ENCODE measurements around the gene TMEM238L.

TMEM238L gene

GRCh38 chr17:10757647-10758046 lies 46.3 kb downstream of the TMEM238L start:
- Histone ChIP-seq H3K4me1 (ENCODE audit: insufficient read depth, low read length, severe bottlenecking) (no peaks in the 10 kb centered on the region), H3K27me3 (ENCODE audit: insufficient read depth, low read length) (0 out of 2 replicates have a peak, but pooled peaks cover 3% of the 10 kb centered on the region), H3K4me3 (ENCODE audit: low read depth, low read length, poor library complexity, severe bottlenecking) (no peak overlapping the region), H3K79me2 (ENCODE audit: insufficient read depth, low read length) (no peaks in the 10 kb centered on the region), H3K4me2 (ENCODE audit: low read length) (no peak overlapping the region), H3K36me3 (ENCODE audit: insufficient read depth, low read length) (no peaks in the 10 kb centered on the region), H2AFZ (ENCODE audit: low read length) (no peak overlapping the region), H3K9me2 (ENCODE audit: low read depth, low read length) (no peaks in the 10 kb centered on the region), H3K27ac (ENCODE audit: low read depth, low read length, poor library complexity, severe bottlenecking) (no peak overlapping the region), H3K9me3 (ENCODE audit: low read length) (no peaks in the 10 kb centered on the region), H3K9ac (ENCODE audit: low read length) (no peak overlapping the region), H3F3A (ENCODE audit: insufficient read depth, low read length) (no peaks in the 10 kb centered on the region), H4K20me1 (ENCODE audit: insufficient read depth, low read length) (no peaks in the 10 kb centered on the region)
- TF ChIP-seq CTCF (IDR thresholded peaks at IDR 0.05; ENCODE audit: low read length) (no peak), EZH2 (IDR thresholded peaks at IDR 0.05; ENCODE audit: borderline replicate concordance, low read length) (no peak)

GRCh38 chr17:10757067-10757466 lies 46.8 kb downstream of the TMEM238L start:
- Histone ChIP-seq H3F3A (ENCODE audit: insufficient read depth, low read length) (no peaks in the 10 kb centered on the region), H3K9ac (ENCODE audit: low read length) (no peak overlapping the region), H4K20me1 (ENCODE audit: insufficient read depth, low read length) (no peaks in the 10 kb centered on the region), H3K4me2 (ENCODE audit: low read length) (no peak overlapping the region), H2AFZ (ENCODE audit: low read length) (no peak overlapping the region), H3K9me2 (ENCODE audit: low read depth, low read length) (no peaks in the 10 kb centered on the region), H3K79me2 (ENCODE audit: insufficient read depth, low read length) (no peaks in the 10 kb centered on the region), H3K9me3 (ENCODE audit: low read length) (no peaks in the 10 kb centered on the region), H3K4me1 (ENCODE audit: insufficient read depth, low read length, severe bottlenecking) (no peaks in the 10 kb centered on the region), H3K27me3 (ENCODE audit: insufficient read depth, low read length) (0 out of 2 replicates have a peak, but pooled peaks cover 3% of the 10 kb centered on the region), H3K4me3 (ENCODE audit: low read depth, low read length, poor library complexity, severe bottlenecking) (no peak overlapping the region), H3K36me3 (ENCODE audit: insufficient read depth, low read length) (no peaks in the 10 kb centered on the region), H3K27ac (ENCODE audit: low read depth, low read length, poor library complexity, severe bottlenecking) (no peak overlapping the region)
- TF ChIP-seq CTCF (IDR thresholded peaks at IDR 0.05; ENCODE audit: low read length) (no peak), EZH2 (IDR thresholded peaks at IDR 0.05; ENCODE audit: borderline replicate concordance, low read length) (no peak)

GRCh38 chr17:10756619-10757018 lies 47.3 kb downstream of the TMEM238L start:
- Histone ChIP-seq H3K36me3 (ENCODE audit: insufficient read depth, low read length) (no peaks in the 10 kb centered on the region), H3F3A (ENCODE audit: insufficient read depth, low read length) (no peaks in the 10 kb centered on the region), H3K27ac (ENCODE audit: low read depth, low read length, poor library complexity, severe bottlenecking) (no peak overlapping the region), H2AFZ (ENCODE audit: low read length) (no peak overlapping the region), H3K79me2 (ENCODE audit: insufficient read depth, low read length) (no peaks in the 10 kb centered on the region), H3K4me1 (ENCODE audit: insufficient read depth, low read length, severe bottlenecking) (no peaks in the 10 kb centered on the region), H3K9ac (ENCODE audit: low read length) (no peak overlapping the region), H3K4me3 (ENCODE audit: low read depth, low read length, poor library complexity, severe bottlenecking) (no peak overlapping the region), H3K27me3 (ENCODE audit: insufficient read depth, low read length) (0 out of 2 replicates have a peak, but pooled peaks cover 3% of the 10 kb centered on the region), H3K9me3 (ENCODE audit: low read length) (no peaks in the 10 kb centered on the region), H4K20me1 (ENCODE audit: insufficient read depth, low read length) (no peaks in the 10 kb centered on the region), H3K9me2 (ENCODE audit: low read depth, low read length) (no peaks in the 10 kb centered on the region), H3K4me2 (ENCODE audit: low read length) (no peak overlapping the region)
- no peak for TF ChIP-seq CTCF (IDR thresholded peaks at IDR 0.05; ENCODE audit: low read length)
- TF ChIP-seq EZH2 (IDR thresholded peaks at IDR 0.05; ENCODE audit: borderline replicate concordance, low read length) = no peak
